HG02642 (cell line): ENCODE data around the gene CNP.

Experiments
- ATAC-seq: cut with Tn5 transposase; IDR thresholded peaks from one replicate; pipeline ENCODE4 v1.9.1; 2021; ENCODE audit warnings: mild to moderate bottlenecking; ENCODE audit not compliant: unreplicated experiment, poor library complexity

CNP gene

GRCh38 chr17:41939693-41940090 lies 26.9 kb upstream of the CNP start:
- ATAC-seq = no peak

- ATAC-seq = no peak
Observed at GRCh38 chr17:41941168-41941567, 25.4 kb upstream of the CNP start.

- no peak for ATAC-seq
Observed at GRCh38 chr17:41942626-41943373, 23.8 kb upstream of the CNP start.

DNA sequence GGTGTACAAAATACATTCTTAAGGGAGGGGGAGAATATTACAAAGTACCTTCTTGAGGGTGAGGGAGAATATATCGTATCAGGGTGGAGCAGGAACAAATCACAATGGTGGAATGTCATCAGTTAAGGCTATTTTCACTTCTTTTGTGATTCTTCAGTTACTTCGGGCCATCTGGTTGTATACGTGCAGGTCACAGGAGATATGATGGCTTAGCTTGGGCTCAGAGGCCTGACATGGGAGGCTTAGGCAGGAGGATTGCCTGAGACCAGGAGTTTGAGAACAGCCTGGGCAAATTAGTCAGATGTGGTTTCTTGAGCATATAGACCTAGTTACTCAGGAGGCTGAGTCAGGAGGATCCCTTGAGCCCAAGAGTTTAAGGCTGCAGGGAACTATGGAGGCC lies 23.1 kb upstream of the CNP start:
- no peak for ATAC-seq

GRCh38 chr17:41944943-41945342 lies 21.7 kb upstream of the CNP start:
- ATAC-seq = no peak

- no peak for ATAC-seq
Observed at GRCh38 chr17:41948762-41949460, 17.7 kb upstream of the CNP start.

- ATAC-seq = no peak
Observed at GRCh38 chr17:41956522-41956921, 10.1 kb upstream of the CNP start.

GRCh38 chr17:41957031-41957868 lies 9.3 kb upstream of the CNP start:
- no peak for ATAC-seq

DNA sequence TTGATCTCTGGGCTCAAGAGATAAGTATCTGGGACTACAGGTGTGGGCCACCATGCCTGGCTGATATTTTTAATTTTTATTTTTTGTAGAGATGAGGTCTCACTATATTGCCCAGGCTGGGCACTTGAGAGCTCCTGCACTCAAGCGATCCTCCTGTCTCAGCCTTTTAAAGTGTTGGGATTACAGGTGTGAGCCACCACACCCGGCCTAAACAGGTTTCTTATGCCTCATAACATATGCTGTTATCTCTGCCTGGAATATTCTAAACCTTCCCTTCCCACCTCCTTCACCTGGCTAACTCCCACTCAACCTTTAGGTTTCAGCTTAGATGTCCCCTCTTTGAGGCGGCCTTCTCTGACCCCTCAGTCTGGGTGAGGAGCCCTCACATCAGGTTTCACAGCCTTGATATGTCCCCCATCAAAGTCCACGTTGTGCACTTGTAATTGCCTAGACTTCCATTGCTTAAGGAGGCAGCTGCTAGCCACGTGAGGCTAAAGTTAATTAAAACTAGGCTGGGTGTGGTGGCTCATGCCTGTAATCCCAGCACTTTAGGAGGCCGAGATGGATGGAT lies 8.6 kb upstream of the CNP start:
- no peak for ATAC-seq

- no peak for ATAC-seq
Observed at GRCh38 chr17:41959030-41959335, 7.6 kb upstream of the CNP start.

DNA sequence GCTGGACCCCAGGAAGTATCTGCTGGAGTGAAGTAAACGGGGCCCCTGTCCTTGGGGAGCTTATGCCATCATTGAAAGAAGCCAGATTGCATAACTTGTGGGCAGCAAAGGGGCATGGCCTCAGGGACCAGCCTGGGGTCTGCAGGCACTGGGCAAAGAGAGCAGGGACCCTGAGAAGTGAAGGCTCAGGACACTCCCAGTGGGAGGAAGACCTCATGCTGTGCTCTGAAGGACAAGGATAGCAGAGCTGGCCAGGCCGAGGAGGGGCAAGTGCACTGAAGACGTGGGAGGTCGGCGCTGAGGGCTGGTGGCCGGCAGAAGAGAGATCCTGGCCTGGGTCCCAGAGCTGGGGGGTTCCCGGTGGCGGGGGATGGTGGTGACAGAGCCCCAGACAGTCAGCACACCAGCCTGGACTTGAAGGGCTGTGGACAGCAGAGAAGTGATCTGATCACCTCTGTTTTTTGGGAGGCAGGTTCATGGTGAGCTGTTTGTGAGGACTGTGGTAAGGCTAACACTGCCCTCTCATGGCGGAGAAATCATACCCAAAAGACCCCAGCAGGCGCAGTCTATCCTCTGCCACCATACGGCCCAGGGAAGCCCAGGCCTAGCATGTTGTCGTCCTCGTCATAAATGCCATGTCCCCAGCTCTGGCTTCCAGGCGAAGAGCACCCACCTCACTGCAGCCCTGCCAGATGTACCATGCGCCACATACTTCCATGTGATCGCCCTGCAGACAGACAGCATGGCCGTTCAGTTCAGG lies 7.1 kb upstream of the CNP start:
- no peak for ATAC-seq

GRCh38 chr17:41962111-41962510 lies 4.5 kb upstream of the CNP start:
- no peak for ATAC-seq

DNA sequence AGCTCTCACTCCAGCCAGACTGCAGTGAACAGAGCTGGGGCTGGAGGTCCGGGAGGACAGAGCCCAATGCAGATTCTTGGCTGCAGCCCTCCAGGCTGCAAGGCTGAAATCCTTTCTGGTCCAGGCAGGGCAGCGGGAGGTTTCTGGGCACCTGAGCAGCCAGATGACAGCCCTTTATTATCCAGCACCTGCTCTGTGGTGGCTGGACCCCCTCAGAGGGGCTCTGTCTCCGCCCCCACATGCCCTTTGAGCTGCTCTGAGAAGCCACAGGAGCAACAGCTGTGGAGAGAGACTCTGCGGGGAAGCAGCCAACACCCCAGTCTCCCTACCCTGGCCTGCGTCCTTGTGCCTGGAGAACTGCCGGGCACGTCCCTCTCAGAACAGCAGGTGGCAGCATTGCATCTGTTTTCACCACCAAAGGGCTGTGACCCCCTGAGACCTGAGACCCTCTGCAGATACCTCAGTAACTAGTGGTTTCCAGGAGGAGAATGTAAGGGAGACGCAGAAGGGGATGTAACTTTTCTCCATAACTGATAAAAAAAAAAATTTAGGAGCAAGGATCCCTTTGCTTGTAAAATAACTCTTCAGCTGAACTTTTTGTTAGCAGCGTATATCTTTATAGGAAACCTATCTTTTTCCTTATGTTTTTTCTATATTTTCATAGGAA lies 3.7 kb upstream of the CNP start:
- no peak for ATAC-seq

GRCh38 chr17:41965694-41966462 lies 717 bp upstream of the CNP start:
- peak; percentile 39 for ATAC-seq

- peak; percentile 15 for ATAC-seq
Observed at GRCh38 chr17:41967141-41967920, 736 bp downstream of the CNP start.

DNA sequence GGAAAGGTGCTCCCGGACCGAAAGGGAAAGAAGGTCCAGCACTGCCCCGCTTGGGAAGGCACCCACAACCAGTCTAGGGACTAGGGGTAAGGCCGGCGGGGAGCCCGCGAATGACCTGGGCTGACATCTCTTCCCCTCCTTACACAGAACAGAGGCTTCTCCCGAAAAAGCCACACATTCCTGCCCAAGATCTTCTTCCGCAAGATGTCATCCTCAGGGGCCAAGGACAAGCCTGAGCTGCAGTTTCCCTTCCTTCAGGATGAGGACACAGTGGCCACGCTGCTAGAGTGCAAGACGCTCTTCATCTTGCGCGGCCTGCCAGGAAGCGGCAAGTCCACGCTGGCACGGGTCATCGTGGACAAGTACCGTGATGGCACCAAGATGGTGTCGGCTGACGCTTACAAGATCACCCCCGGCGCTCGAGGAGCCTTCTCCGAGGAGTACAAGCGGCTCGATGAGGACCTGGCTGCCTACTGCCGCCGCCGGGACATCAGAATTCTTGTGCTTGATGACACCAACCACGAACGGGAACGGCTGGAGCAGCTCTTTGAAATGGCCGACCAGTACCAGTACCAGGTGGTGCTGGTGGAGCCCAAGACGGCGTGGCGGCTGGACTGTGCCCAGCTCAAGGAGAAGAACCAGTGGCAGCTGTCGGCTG lies 1.5 kb downstream of the CNP start:
- no peak for ATAC-seq

- no peak for ATAC-seq
Observed at GRCh38 chr17:41968676-41969075, 2.1 kb downstream of the CNP start.

GRCh38 chr17:41970901-41971331 lies 4.3 kb downstream of the CNP start:
- ATAC-seq = no peak
